Upper lobe of left lung (tissue), 4 donors: ENCODE results near the gene RNF180.

Experiments used
- EP300 ChIP-seq, 4 donors: sonication (generic); formaldehyde crosslinking; IDR thresholded peaks; one replicate each; pipeline ENCODE4 v1.5.1; 2017; ENCODE audit warnings: antibody characterized with exemption in 4 of 4, control low read depth in 2 of 4
- POLR2A ChIP-seq, 4 donors: fragments of 450-650 bp; IDR thresholded peaks; one replicate each; pipeline ENCODE4 v1.5.1; 2016 to 2017; ENCODE audit warnings: antibody characterized with exemption in 4 of 4, mild to moderate bottlenecking in 2 of 4
- POLR2AphosphoS5 ChIP-seq, 2 donors: sonication (generic); formaldehyde crosslinking; IDR thresholded peaks; one replicate each; pipeline ENCODE4 v1.5.1; 2017; ENCODE audit warnings: antibody characterized with exemption in 2 of 2
- TF ChIP-seq, protein P1 (sequence below), 6 experiments: fragments of 450-650 bp in 4 of 6; fragments of 200-600 bp in 2 of 6; sonication (generic) in 2 of 6; IDR thresholded peaks; one replicate each; pipeline ENCODE4 v1.5.1; 2016 to 2019; ENCODE audit warnings: antibody characterized with exemption in 6 of 6

DNA sequence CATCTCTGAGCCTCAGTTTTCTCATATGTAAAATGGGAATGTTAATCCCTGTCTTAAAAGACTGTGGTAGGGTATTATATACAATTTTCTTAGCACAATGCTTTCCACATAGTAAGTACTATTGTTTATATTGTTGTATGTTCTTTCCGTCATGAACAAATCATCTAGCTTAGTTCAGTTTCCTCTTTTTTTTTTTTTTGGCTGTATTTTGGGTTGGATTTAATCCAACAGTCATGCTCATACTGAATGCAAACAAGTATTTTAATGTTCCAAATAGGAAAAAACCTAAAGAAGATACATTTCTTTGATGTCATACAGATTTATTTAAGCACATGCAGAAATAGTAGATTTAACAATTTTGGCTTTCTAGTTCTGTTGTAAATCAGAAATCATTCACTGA is 95.1 kb downstream of the RNF180 start:
- TF ChIP-seq, protein P1, sequence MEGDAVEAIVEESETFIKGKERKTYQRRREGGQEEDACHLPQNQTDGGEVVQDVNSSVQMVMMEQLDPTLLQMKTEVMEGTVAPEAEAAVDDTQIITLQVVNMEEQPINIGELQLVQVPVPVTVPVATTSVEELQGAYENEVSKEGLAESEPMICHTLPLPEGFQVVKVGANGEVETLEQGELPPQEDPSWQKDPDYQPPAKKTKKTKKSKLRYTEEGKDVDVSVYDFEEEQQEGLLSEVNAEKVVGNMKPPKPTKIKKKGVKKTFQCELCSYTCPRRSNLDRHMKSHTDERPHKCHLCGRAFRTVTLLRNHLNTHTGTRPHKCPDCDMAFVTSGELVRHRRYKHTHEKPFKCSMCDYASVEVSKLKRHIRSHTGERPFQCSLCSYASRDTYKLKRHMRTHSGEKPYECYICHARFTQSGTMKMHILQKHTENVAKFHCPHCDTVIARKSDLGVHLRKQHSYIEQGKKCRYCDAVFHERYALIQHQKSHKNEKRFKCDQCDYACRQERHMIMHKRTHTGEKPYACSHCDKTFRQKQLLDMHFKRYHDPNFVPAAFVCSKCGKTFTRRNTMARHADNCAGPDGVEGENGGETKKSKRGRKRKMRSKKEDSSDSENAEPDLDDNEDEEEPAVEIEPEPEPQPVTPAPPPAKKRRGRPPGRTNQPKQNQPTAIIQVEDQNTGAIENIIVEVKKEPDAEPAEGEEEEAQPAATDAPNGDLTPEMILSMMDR (IDR thresholded peaks at IDR 0.05): no peak
- TF ChIP-seq POLR2A (IDR thresholded peaks at IDR 0.05) (no peak), POLR2AphosphoS5 (IDR thresholded peaks at IDR 0.05) (no peak), EP300 (IDR thresholded peaks at IDR 0.05) (no peak)
